GM21390 (cell line): ENCODE measurements around the gene TSTD2.

Experiments
- ATAC-seq: cut with Tn5 transposase; IDR thresholded peaks from one replicate; pipeline ENCODE4 v1.9.1; 2021; ENCODE audit not compliant: unreplicated experiment

The TSTD2 gene

DNA sequence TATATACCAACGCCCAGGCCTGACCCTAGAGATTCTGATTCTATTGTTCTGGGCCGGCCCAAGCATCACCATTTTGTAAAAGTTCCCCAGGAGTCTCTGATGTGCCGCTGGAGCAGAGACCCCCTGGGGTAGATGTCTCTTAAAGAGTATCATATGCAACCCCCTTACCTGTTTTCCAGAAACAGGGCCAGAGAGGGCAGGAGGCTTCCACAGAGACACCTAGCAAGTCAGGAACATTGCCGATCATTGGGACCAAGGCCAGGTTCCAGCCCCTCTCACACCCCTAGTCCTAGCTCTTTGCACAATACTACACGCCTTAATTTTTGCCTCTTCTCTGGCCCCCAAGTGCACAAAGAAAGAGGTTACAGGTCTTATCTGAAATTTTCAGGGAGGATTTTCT is 67.9 kb downstream of the TSTD2 start:
- ATAC-seq = no peak

DNA sequence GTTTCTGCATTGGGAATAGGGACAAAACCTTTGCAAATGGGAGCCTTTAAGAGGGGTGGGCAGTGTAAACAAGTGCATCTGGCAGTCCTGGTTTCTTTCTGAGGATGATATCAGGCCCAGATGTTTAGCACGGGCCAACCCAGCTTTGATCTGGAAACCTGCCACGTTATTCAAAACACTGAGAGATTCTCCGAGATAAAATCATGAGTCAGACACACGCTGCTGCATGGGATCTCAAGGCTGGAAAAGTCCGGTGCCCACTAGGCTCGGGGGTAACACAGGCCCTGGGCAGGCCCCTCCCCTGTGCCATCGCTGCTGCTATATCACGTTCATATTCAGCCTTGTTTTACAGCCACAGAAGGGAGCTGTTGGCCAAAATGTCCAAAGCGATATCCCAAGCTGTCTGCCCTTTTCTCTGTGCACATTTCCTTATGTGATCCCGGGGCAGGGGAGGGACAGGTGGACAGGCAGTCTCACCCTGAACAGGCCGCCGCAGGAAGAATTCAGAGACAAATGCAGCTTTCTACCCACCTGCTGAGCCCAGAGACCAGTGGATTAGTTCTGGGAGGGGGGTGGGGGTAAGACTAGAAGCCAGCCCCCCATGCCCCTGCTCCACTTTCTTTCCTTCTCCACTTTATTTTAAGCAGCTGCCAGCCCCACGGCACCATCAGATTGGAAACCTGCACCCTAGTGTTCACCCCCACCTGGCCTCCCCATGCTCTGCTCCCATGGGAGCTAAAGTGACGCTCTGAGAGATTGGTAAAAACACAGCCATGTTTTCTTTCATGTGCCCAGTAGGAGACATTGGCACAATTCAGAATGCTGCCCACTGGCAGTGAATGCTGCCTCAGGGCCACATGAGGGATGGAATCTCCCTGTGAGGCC is 68.6 kb downstream of the TSTD2 start:
- no peak for ATAC-seq

DNA sequence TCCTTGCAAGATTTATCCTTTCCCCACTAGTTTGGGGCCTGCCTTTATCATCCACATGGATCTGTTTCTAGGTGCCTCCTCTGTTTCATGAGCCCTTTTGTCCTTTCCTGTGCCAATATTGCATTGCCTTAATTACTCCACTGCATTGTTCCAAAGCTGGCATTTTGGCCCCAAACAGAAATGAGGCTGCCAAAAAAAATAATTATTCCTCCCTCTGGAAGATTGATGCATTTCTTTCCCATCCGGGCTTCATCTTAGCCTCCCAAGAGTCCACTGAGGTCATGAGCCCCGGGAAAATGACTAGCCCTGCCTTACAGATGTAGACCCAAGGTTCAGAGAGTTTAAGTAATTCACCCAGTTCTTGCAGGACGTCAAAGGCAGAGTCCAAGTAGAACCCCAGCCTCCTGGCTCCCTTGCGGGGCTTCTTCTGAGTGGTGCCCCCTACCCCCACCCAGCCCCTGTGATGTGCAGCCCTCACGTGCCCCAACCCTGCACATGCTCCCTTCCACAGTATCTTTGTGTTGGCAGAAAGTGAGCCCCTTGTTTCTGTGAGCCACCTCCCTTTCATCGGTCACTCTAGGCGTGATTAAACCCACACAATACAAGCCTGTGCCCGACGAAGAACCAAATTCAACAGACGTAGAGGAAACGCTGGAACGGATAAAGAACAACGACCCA is 69.6 kb downstream of the TSTD2 start:
- no peak for ATAC-seq

DNA sequence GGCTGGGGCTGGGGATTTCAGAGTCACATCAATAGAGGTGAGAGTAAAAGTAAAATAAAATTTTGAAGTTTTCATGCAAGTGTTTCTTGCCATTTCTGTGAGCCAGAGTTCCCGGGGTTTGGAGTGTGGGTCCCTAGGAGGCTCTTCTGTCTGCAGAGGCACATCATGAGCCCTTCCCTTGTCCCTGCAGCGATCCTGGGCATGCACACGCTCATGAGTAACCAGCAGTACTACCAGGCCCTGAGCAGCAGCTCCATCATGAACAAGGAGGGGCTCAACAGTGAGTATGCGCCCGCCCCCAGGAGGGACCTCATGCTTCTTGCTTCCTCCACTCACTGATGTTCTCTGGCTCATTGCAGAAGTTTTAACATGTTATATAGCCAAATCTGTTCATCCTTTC is 70.6 kb downstream of the TSTD2 start:
- ATAC-seq = no peak

DNA sequence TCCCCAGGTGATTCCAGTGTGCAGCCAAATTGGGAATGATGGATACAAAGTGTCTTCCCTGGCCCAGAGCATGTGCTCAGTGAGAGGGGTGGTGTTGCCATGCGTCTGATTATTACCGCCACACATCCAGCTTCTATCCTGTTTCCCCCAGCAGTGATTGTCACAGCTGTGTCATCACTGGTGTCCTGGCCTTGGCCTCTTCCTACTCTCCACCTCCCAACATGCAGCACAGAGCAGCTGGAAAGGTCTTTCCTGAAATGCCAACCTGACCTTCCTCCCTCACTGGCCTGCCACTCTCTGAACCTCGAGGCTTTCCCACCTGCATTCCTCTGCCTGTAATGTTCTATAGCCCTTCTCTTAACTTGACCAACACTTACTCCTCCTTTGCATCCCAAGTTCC is 71.7 kb downstream of the TSTD2 start:
- no peak for ATAC-seq

DNA sequence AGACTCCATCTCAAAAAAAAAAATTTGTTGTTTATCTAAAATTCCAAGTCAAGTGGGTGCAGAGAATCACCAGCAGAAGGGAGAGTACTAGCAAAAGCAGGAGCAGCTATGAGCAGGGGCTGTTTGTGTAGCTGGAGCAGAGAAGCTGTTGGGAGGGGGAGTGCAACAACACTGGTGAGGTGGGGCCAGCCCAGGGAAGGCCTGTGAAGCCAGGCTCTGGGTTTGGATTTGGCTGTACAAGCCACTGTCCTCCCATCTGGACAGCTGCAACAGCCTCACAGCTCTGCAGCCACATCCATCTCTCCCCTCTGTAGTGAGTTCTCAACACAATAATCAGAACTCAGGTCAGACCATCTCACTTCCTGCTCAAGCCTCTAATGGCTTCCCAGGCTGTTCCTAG is 72.3 kb downstream of the TSTD2 start:
- ATAC-seq = no peak

DNA sequence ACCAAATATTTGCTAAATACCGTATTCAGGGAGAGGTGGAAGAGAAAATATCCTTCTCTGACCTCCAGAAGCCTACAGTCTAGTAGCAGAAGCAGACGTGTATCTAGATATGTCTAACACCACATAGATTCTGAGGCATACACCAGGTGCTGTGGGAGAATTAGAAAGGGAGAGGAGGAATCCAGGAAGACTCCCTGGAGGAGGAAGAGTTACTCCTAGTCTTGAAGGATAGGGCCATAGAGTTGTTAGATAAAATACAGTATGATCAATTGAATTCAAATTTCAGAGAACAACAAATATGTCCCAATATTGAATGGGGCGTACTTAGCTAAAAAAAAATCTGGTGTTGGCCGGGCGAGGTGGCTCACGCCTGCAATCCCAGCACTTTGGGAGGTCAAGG is 73.0 kb downstream of the TSTD2 start:
- no peak for ATAC-seq

DNA sequence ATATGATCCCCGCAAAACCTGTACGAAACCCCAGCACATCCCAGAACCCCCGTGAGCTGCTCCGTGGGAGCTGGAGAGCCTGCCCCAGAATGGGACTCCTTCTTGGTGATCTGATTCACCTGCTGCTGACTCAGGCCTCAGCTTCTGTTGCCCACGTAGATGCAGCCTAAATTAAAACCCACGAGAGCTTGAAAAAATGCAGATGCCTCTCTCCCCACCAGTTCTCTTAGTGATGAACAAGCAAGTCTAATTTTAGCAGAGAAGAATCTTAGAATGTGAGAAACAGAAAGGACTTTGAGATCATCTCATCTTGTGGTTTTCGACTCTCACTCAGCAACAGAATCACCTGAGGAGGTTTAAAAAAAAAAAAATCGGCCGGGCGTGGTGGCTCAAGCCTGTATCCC is 74.1 kb downstream of the TSTD2 start:
- ATAC-seq = peak; percentile 85

DNA sequence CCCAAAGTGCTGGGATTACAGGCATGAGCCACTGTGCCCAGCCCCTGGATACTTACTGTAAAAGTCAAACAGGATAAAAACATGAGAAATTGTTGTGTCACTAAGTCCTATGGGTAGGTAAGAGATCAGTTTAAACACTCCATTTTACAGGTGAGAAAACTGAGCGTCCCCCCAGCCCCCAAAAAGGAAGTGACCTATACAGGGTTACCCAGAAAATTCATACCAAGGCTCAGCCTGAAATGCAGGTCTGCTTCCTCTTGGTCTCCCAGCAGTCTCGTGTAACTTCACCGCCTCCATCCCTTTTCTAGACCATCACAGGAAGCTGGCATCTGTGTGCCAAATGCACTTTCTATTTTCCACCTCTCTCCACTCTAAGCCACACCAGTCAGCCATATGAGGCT is 74.5 kb downstream of the TSTD2 start:
- ATAC-seq = peak; percentile 40

DNA sequence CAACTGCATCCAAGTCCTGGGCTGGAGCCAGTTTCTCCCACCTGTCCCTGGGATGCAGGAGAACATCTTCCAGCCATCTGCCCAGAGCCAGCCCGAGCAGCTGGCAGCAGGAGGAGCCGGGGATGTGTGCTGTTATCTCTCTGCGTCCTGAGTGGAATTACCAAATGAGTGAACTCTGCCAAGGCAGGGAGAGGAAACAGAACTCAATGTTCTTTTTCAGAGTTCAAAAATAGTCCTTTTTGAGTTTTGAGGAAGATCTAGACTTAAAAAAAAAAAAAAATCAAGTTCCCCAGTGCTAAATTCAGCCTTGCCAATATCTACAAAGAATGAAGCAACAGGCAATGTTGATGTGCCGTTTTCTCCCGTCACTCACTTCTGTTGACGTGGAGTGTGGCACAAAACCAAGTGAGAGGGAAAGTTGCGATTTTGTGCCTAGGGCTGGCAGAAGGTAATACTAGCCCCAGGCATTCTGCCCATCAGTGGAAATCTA is 75.5 kb downstream of the TSTD2 start:
- no peak for ATAC-seq

DNA sequence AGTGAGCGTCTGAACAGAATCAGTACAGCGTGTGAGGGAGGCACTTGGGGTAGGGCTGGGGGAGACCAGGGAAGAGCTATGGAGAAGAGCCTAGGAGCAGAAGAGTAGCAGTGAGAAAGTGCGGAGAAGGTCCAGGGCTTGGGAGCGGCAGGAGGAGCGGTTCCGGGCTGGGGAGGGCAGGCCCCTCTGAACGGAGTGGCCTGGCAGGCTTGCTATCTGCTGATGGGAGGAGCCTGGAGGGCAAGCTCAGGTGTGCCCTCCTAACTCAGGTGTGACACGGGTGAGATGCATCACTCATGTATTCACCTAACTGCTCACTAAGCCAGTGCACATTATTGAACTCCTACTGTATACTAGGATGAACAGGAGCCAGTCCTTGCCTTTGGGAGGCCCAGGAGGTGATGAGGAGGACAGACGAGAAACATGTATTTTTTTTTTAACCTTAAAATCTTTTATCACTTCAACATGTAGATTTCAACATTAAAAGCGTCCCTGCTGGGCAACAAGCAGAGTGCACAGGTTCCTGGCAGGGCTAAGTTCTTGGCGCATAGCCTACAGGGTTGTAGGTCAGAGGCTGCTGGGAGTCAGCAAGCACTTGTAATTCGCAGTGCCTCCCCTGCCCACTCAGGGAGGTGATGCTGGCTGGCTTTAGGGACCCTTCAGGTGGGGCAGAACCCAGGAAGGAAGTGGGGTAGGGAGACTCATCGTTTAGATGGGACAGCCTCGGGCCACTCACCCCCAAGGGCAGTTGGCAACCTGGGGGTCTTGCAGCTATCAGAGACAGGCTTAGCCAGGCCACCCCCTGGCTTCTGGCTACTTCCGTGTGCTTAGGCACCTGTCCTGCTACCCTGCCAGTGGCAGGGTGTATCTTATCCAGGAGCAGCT is 76.2 kb downstream of the TSTD2 start:
- ATAC-seq = no peak

DNA sequence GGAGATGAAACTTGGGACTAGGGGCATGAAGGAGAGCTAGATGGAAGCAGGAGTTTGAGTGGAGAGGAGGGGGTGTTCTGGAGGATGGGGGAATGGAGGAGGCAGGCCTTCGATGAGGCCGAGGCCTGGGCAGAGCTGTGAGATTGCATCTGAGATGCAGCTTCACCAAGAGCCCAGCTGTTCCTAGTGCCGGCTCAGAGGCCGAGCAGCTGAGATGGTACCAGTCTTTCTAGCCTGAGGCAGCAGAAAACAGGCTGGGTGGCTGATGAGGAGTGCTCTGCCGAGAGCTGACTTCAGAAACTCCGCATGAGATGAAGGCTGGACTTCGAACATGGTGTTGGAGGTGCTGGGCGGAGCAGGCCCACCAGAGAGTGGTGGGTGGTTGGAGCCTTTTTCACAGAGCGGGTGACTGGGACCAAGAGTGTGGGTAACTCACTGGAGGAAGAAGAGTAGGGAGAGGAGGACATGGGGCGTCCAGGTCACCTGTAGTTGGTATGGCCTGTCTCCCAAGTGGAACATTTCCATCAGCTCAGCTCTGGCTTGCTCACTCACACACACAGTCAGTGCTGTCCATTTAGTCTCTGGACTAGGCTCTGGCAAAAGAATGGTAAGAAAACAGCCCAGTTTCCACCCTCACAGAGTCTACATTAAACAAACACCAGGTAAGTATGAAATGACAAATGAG is 77.0 kb downstream of the TSTD2 start:
- ATAC-seq = no peak

DNA sequence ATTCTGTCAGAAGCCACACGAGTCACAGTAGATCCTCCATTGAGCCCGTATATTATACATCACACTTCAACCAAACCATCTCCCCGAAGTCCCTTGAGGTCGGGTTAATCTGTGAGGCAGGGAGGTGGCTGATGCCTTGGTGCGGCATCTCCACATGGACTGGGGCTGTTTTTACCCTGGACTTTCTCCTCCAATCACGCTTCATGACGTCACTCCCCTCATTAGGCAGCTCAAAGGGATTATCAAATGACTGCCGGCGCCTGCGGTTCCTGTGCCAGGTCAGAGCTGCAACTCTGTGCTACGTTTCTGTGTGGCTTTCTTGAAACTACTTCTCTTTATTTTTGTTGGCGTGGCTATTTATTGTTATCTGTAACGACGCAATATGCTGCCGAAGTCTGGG is 78.0 kb downstream of the TSTD2 start:
- ATAC-seq = no peak

DNA sequence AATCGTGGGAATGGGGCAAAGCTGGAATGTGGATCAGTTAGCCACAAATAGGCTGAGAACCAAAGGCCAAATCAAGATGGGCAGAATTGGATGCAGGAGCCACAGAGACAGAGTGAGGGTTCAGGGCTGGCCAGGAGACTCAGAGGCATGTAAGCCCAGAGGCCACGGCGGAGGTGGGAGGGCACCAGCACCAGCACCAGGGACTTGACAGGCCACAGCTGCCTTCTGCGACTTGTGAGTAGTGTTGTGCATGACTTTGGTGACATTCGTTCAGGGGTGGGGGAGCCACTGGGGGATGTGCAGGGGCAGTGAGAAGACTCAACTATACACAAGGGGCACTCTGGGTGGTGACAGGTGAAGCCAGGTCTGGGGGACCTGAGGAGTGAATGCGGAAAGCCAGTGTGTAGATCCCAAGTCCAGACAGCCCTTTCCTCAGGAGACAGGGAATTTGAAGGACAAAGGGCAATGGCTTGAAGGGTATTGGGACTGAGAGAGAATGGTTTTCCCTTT is 78.5 kb downstream of the TSTD2 start:
- ATAC-seq = no peak

DNA sequence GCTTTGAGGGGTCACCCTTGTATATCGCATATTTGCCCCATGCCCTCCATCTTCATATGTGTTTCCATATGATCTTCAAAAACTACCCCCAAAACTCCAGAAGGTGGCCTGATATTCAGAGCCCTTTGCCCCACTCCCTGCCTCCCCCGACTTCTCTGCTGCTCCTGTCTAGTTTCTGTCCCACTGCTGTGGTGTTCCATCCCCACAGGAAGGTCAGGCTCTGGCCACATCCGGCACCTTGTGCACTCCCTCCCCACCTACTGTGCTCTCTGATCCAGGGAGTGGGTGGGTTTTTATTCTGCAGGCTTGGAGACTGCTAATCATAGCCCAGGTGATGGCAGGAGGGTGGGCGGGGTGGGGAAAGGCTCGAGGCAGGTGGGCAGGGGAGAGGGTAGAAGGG is 79.3 kb downstream of the TSTD2 start:
- no peak for ATAC-seq

DNA sequence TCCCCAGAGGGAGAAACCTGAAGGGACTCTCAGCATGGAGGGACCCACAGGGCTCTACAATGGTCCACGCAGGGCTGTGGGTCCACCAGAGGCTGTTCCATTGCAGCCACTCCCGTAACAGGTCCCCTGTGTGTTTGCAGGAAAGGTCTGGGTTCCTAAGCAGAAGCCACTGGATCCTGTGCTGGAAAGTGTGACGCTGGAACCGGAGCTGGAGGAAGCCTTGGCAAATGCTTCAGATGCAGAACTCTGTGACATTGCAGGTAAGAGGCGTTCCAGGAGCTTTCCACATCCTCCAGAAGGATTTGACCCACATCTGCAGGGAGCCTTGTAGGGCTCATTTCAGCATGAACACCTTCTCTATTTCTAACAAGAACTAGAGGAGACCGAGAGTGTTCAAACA is 80.0 kb downstream of the TSTD2 start:
- ATAC-seq = no peak

DNA sequence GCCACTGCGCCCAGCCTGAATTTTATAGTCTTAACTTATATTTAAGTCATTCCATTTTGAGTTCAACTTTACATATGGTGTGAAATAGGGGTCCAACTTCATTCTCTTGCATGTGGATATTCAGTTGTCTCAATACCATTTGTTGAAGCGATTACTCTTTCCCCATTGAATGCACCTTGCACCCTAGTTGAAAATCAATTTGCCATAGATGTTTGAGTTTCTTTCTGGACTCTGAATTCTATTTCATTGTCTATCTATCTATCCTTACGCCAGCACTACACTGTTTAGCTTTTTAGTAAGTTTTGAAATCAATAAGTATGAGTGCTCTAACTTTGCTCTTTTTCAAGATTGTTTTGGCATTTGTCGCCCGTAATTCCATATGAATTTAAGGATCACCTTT is 81.9 kb downstream of the TSTD2 start:
- ATAC-seq = no peak

DNA sequence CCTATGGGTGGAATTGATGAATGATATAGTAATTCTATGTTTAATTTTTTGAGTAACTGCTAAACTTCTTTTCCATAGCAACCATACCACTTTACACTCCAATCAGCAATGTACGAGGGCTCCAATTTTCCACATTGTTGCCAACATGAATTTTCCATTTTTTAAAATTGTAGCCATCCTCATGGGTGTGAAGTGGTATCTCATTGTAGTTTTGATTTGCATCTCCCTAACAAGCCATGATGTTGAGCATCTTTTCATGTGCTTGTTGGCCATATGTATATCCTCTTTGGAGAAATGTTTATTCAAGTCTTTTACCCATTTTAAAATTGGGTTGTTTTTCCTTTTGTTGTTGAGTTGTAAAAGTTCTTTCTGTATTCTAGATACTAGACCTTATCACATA is 82.8 kb downstream of the TSTD2 start:
- ATAC-seq = no peak
